H1 (cell line): ENCODE results near the gene PTPA. TPM values are rescaled to one million over a fixed set of nuclear protein-coding genes. Genes with fewer than 3 reads are reported as not detected.
A peak's percentile ranks its signal among the peaks of the same experiment; 100 is the strongest.

Experiments used
- CTCF ChIA-PET: fragments of 300-600 bp; sonication (Branson Sonifier 250); formaldehyde crosslinking; loops from one replicate; lab custom pipeline; 2021; ENCODE audit not compliant: partially characterized antibody; lab: Charles Lee
- POLR2A ChIA-PET: fragments of 300-600 bp; sonication (Branson Sonifier 250); formaldehyde crosslinking; loops from one replicate; lab custom pipeline; 2021; ENCODE audit warnings: inconsistent platforms; ENCODE audit not compliant: partially characterized antibody; lab: Charles Lee
- DNase-seq, 2 experiments: peaks; one replicate each; pipeline versions ENCODE4 v3.0.0 to v3.0.0-alpha.2; 2010 to 2022; ENCODE audit warnings: low spot score in 2 of 2, low read depth in 1 of 2, mixed read lengths in 1 of 2
- FAIRE-seq: peaks from 2 replicates; lab custom pipeline; 2011; peaks lifted over from hg19 to GRCh38; lab: Jason Lieb, UNC
- H2AFZ ChIP-seq: 2 replicates; pipeline ENCODE4 v1.8.1; 2012; ENCODE audit warnings: low read length, inconsistent platforms
- H2AK5ac ChIP-seq: 2 replicates; pipeline ENCODE4 v1.6.1; 2013; ENCODE audit warnings: low read depth, low read length
- H2BK120ac ChIP-seq: replicated peaks from 2 replicates; pipeline ENCODE3; 2013; ENCODE audit warnings: low read depth, low read length, inconsistent platforms
- H2BK12ac ChIP-seq: 2 replicates; pipeline ENCODE4 v1.6.1; 2013; ENCODE audit warnings: low read depth, low read length
- H2BK15ac ChIP-seq: 2 replicates; pipeline ENCODE4 v1.6.1; 2013; ENCODE audit warnings: low read length
- H2BK20ac ChIP-seq: 2 replicates; pipeline ENCODE4 v1.6.1; 2013; ENCODE audit warnings: low read length
- H2BK5ac ChIP-seq: 2 replicates; pipeline ENCODE4 v1.6.1; 2013; ENCODE audit warnings: low read depth, low read length
- H3K14ac ChIP-seq: 2 replicates; pipeline ENCODE4 v1.6.1; 2013; ENCODE audit warnings: inconsistent platforms; ENCODE audit not compliant: insufficient read length
- H3K18ac ChIP-seq: 2 replicates; pipeline ENCODE4 v1.6.1; 2013; ENCODE audit warnings: low read length; ENCODE audit errors: extremely low read depth
- H3K23ac ChIP-seq: 2 replicates; pipeline ENCODE4 v1.6.1; 2013; ENCODE audit warnings: inconsistent platforms; ENCODE audit not compliant: insufficient read length
- H3K23me2 ChIP-seq: 2 replicates; pipeline ENCODE4 v1.6.1; 2013; ENCODE audit warnings: low read depth, low read length
- H3K27ac ChIP-seq: 2 replicates; pipeline ENCODE4 v1.6.1; 2011; ENCODE audit warnings: low read depth, low read length, inconsistent platforms
- H3K27me3 ChIP-seq, 4 experiments: replicated peaks in 1 of 4; 1 replicate in 1 of 4; 2 replicates in 3 of 4; pipeline versions ENCODE4 v1.6.1 to v1.8.1; 2011 to 2013; ENCODE audit warnings: low read length in 3 of 4, mild to moderate bottlenecking in 3 of 4, inconsistent platforms in 2 of 4, mixed read lengths in 2 of 4, moderate library complexity in 1 of 4; ENCODE audit not compliant: control insufficient read depth in 3 of 4, insufficient read depth in 3 of 4; ENCODE audit errors: extremely low read depth in 1 of 4
- H3K36me3 ChIP-seq, 4 experiments: 2 replicates each; pipeline versions ENCODE4 v1.6.1 to v1.8.1; 2011 to 2013; ENCODE audit warnings: mild to moderate bottlenecking in 4 of 4, low read length in 3 of 4, moderate library complexity in 2 of 4, control low read depth in 1 of 4, inconsistent platforms in 1 of 4; ENCODE audit not compliant: insufficient read depth in 4 of 4, control insufficient read depth in 2 of 4
- H3K4ac ChIP-seq: replicated peaks from 2 replicates; pipeline ENCODE3; 2013; ENCODE audit warnings: low read length, low read depth, mixed read lengths, inconsistent platforms; ENCODE audit not compliant: insufficient read length
- H3K4me1 ChIP-seq, 4 experiments: replicated peaks in 1 of 4; 1 replicate in 1 of 4; 2 replicates in 3 of 4; pipeline versions ENCODE4 v1.6.1 to v1.8.1; 2011 to 2013; ENCODE audit warnings: low read length in 3 of 4, inconsistent platforms in 2 of 4, mixed read lengths in 1 of 4; ENCODE audit not compliant: insufficient read depth in 4 of 4, control insufficient read depth in 3 of 4
- H3K4me2 ChIP-seq, 2 experiments: 2 replicates each; pipeline versions ENCODE4 v1.6.1 to v1.8.1; 2011 to 2013; ENCODE audit warnings: low read depth in 2 of 2, low read length in 2 of 2, control low read depth in 1 of 2, inconsistent platforms in 1 of 2, mild to moderate bottlenecking in 1 of 2; ENCODE audit not compliant: insufficient read depth in 1 of 2
- H3K4me3 ChIP-seq, 4 experiments: fragments of 200-600, 300-600 bp in 1 of 4; sonication (generic), shearing (Covaris generic), sonication (Bioruptor Twin) in 1 of 4; 2 replicates each; pipeline versions ENCODE4 v1.5.1 to v1.8.1; 2011 to 2016; ENCODE audit warnings: low read length in 4 of 4, low read depth in 3 of 4, control low read depth in 2 of 4, inconsistent platforms in 2 of 4, mild to moderate bottlenecking in 2 of 4, mixed read lengths in 1 of 4, moderate library complexity in 1 of 4; ENCODE audit not compliant: insufficient read depth in 2 of 4; ENCODE audit errors: extremely low read depth in 1 of 4
- H3K56ac ChIP-seq: replicated peaks from 2 replicates; pipeline ENCODE3; 2013; ENCODE audit warnings: low read depth, mild to moderate bottlenecking, mixed read lengths, low read length, inconsistent platforms; ENCODE audit not compliant: insufficient read length
- H3K79me1 ChIP-seq: 2 replicates; pipeline ENCODE4 v1.6.1; 2013; ENCODE audit warnings: low read depth, low read length, control low read depth
- H3K79me2 ChIP-seq, 2 experiments: 2 replicates each; pipeline versions ENCODE4 v1.6.1 to v1.8.1; 2012 to 2013; ENCODE audit warnings: low read length in 2 of 2, mild to moderate bottlenecking in 2 of 2, inconsistent platforms in 1 of 2; ENCODE audit not compliant: insufficient read depth in 2 of 2, control insufficient read depth in 1 of 2
- H3K9ac ChIP-seq, 4 experiments: replicated peaks in 1 of 4; 1 replicate in 1 of 4; 2 replicates in 3 of 4; pipeline versions ENCODE4 v1.6.1 to v1.8.1; 2011 to 2013; ENCODE audit warnings: low read depth in 3 of 4, low read length in 3 of 4, control low read depth in 2 of 4, mild to moderate bottlenecking in 2 of 4, moderate library complexity in 2 of 4, inconsistent platforms in 1 of 4; ENCODE audit errors: extremely low read depth in 1 of 4
- H3K9me3 ChIP-seq, 2 experiments: 2 replicates each; pipeline versions ENCODE4 v1.6.1 to v1.8.1; 2012 to 2013; ENCODE audit warnings: mild to moderate bottlenecking in 2 of 2, moderate library complexity in 2 of 2, control low read depth in 1 of 2, inconsistent platforms in 1 of 2, low read depth in 1 of 2, low read length in 1 of 2, mixed read lengths in 1 of 2; ENCODE audit not compliant: insufficient read depth in 2 of 2
- H4K20me1 ChIP-seq, 2 experiments: replicated peaks in 1 of 2; 2 replicates each; pipeline versions ENCODE3 to v1.8.1; 2011 to 2013; ENCODE audit warnings: inconsistent platforms in 2 of 2, low read length in 2 of 2, mild to moderate bottlenecking in 1 of 2; ENCODE audit not compliant: insufficient read depth in 2 of 2, control insufficient read depth in 1 of 2
- H4K5ac ChIP-seq: 2 replicates; pipeline ENCODE4 v1.6.1; 2013; ENCODE audit warnings: low read length, low read depth, mixed read lengths, inconsistent platforms; ENCODE audit not compliant: insufficient read length
- H4K8ac ChIP-seq: 2 replicates; pipeline ENCODE4 v1.8.0; 2013; ENCODE audit warnings: mild to moderate bottlenecking, moderate library complexity, low read length, inconsistent platforms; ENCODE audit not compliant: insufficient read depth; ENCODE audit errors: extremely low read depth
- H4K91ac ChIP-seq: replicated peaks from 2 replicates; pipeline ENCODE3; 2013; ENCODE audit warnings: low read length, mixed read lengths, inconsistent platforms; ENCODE audit not compliant: insufficient read length
- KDM1A ChIP-seq: fragments of 200-600, 300-600 bp; sonication (generic); IDR thresholded peaks from 2 replicates; pipeline ENCODE4 v1.7.1; 2016; ENCODE audit warnings: mild to moderate bottlenecking, low read length, borderline replicate concordance
- KDM4A ChIP-seq: IDR thresholded peaks from one replicate; pipeline ENCODE4 v1.7.1; 2012; ENCODE audit warnings: low read depth, mild to moderate bottlenecking, moderate library complexity, low read length, inconsistent platforms; ENCODE audit not compliant: severe bottlenecking
- POLR2AphosphoS5 ChIP-seq: IDR thresholded peaks from 2 replicates; pipeline ENCODE4 v1.6.1; 2011; ENCODE audit warnings: low read depth, low read length
- WGBS, 2 experiments: shearing (Covaris generic) in 1 of 2; methylation state at CpG; one replicate each; pipeline versions ENCODE4 v1.1.6 to v1.1.7; 2013 to 2015; ENCODE audit warnings: low lambda C conversion rate in 2 of 2, mixed read lengths in 2 of 2, inconsistent platforms in 1 of 2, low coverage in 1 of 2, missing lambda C conversion rate in 1 of 2; ENCODE audit not compliant: insufficient replicate concordance in 2 of 2, insufficient coverage in 1 of 2, insufficient read length in 1 of 2; ENCODE audit errors: extremely low coverage in 1 of 2, missing lambda C conversion rate in 1 of 2; 5-methylcytosine and 5-hydroxymethylcytosine counted together
- polyA plus RNA-seq, 7 experiments: library from polyadenylated mRNA; depleted of rRNA in 3 of 7; stranded (reverse) in 5 of 7; unstranded in 2 of 7; fragments of >200 nt in 5 of 7; fragments of 200-250 nt in 2 of 7; gene quantifications; 1 replicate in 5 of 7; 2 replicates in 1 of 7; 4 replicates in 1 of 7; pipeline versions ENCODE4 v1.2.1 to v1.2.3, GENCODE V29; 2011 to 2013; ENCODE audit warnings: missing spikeins in 2 of 7, mixed read lengths in 2 of 7
- total RNA-seq: library from RNA; stranded (reverse); fragmentation: NEBNext Ultra II Directional; extraction: Animal tissue kit (Norgen Biotek cat#: 25700); gene quantifications from 2 replicates; pipeline ENCODE4 v1.2.1, GENCODE V29; 2021

PTPA gene
- total and polyA plus RNA-seq, 2 of the 8 experiments (the other 6 are each of a cell fraction or from before 2014, with no cell fraction given): 114 to 145 TPM

DNA sequence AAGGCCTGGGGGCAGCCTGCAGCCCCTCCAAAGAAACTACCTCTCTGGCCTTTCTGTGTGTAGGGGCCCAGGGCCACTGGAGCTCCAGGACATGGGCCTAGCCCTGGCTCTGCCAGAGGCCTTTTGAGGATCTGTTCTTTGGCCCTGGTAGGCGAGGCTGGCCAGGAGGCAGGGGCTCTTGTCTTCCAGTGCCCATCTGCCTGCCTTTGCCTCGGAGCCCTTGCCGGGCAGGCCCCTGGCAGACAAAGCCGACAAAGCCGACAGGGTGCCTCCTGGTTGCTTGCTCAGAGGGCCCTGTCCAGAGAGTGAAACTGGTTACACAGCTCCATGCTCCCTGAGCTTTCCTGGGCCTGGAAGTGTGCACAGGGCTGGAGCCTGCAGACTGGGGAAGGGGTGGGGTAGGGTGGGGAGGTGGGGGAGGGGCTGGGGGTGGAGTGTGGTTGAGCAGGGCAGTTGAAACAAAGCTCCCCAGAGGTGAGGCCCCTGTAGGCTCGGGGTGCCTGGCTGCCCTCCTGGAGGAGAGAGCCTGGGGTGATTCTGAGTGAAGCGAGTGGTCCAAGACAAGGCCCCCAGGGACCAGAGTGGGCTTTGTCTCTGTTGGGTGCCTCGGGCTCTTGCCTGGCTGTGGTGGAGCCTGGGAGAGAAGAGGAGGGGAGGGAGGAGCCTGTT, 29.3 kb downstream of the PTPA start:
- Histone ChIP-seq H2BK20ac (peak overlapping the region; percentile 90), H2AFZ (no peak overlapping the region), H3K9ac (peak overlapping the region; percentile 35 to 84 (median 83)), H3K14ac (no peak overlapping the region), H3K23ac (no peak overlapping the region), H3K4me2 (peak overlapping the region; percentile 73 to 90), H3K4ac (peak overlapping the region; percentile 97), H3K56ac (peak overlapping the region; percentile 91), H4K5ac (peak overlapping the region; percentile 97), H2AK5ac (peak overlapping the region; percentile 97), H2BK12ac (peak overlapping the region; percentile 96), H4K20me1 (peaks cover 0 to 2% of the 10 kb centered on the region in 2 experiments), H2BK5ac (peak overlapping the region; percentile 99), H3K27ac (peak overlapping the region; percentile 96), H4K91ac (peak overlapping the region; percentile 99), H3K18ac (peak overlapping the region; percentile 99), H3K4me1 (peaks cover 33 to 51% (median 42%) of the 10 kb centered on the region in 4 experiments), H2BK15ac (peak overlapping the region; percentile 98; the same call in 1 of the 2 replicates), H3K79me1 (peaks cover 6% of the 10 kb centered on the region; the same call in 1 of the 2 replicates), H4K8ac (peak overlapping the region; percentile 93), H3K27me3 (no peaks in the 10 kb centered on the region), H3K23me2 (peaks cover 11% of the 10 kb centered on the region; the same call in 1 of the 2 replicates), H3K36me3 (peaks cover 2 to 27% (median 12%) of the 10 kb centered on the region in 4 experiments), H3K9me3 (no peaks in the 10 kb centered on the region), H3K4me3 (peak overlapping the region; percentile 29 to 55 (median 38)), H2BK120ac (peak overlapping the region; percentile 52), H3K79me2 (peaks cover 2 to 11% of the 10 kb centered on the region in 2 experiments; a peak in 2 of 4 replicates)
- 27% methylated on average over 6 of the region's 8 CpGs; no CpG with 5 or more reads in 1 of the 2 experiments for WGBS, 2 experiments
- ChIA-PET POLR2A (interaction anchor here (0.8 to 4.7 kb wide), 26 partner anchors 10 to 939 kb away, joined by 3 to 37 read pairs (median 4); partner anchors contain the start of genes CRAT, IER5L and NTMT1), CTCF (interaction anchor here (0.6 to 36.8 kb wide), 27 partner anchors 8 to 658 kb away, joined by 3 to 831 read pairs (median 4); partner anchors contain the start of genes C9orf50, IER5L and NTMT1)
- DNase-seq (peak in 1 of 2 experiments; percentile 69), FAIRE-seq (no peak)
- TF ChIP-seq KDM4A (peak; percentile 1), KDM1A (no peak), POLR2AphosphoS5 (peak; percentile 62)
